Iris pigment epithelial cell (primary cell): ENCODE data around the gene C20orf204.

Source experiments
- DNase-seq: peaks from one replicate; pipeline ENCODE4 v3.0.0-alpha.2; 2011; ENCODE audit warnings: low read depth

C20orf204 gene

GRCh38 chr20:64056889-64057627 is 21.1 kb downstream of the C20orf204 start:
- no peak for DNase-seq

GRCh38 chr20:64057628-64058498 is 21.9 kb downstream of the C20orf204 start:
- DNase-seq, result peak; percentile 37

GRCh38 chr20:64058536-64058935 is 22.6 kb downstream of the C20orf204 start:
- peak; percentile 67 for DNase-seq

- no peak for DNase-seq
Measured at GRCh38 chr20:64062276-64062595, 26.3 kb downstream of the C20orf204 start.

- peak; percentile 98 for DNase-seq
Measured at GRCh38 chr20:64062596-64063388, 26.8 kb downstream of the C20orf204 start, which contains the start of gene TCEA2. TSS of gene TCEA2 (plus strand) at chr20:64063198. CDS start at chr20:64063313, 115 bp downstream.

- DNase-seq, result no peak
Measured at GRCh38 chr20:64063389-64064144, 27.6 kb downstream of the C20orf204 start.

GRCh38 chr20:64064145-64064698 is 28.2 kb downstream of the C20orf204 start:
- DNase-seq, result peak; percentile 49

GRCh38 chr20:64065062-64065973 is 29.3 kb downstream of the C20orf204 start:
- no peak for DNase-seq

- DNase-seq, result peak; percentile 83
Measured at GRCh38 chr20:64065974-64066343, 30.0 kb downstream of the C20orf204 start.

- no peak for DNase-seq
Measured at GRCh38 chr20:64067005-64067632, 31.1 kb downstream of the C20orf204 start.

GRCh38 chr20:64067733-64068307 is 31.8 kb downstream of the C20orf204 start:
- no peak for DNase-seq

GRCh38 chr20:64068386-64069208 is 32.6 kb downstream of the C20orf204 start:
- no peak for DNase-seq

- no peak for DNase-seq
Measured at GRCh38 chr20:64069209-64069613, 33.2 kb downstream of the C20orf204 start.

GRCh38 chr20:64069614-64070243 is 33.7 kb downstream of the C20orf204 start:
- DNase-seq, result no peak

GRCh38 chr20:64070244-64070993 is 34.4 kb downstream of the C20orf204 start:
- DNase-seq, result no peak

GRCh38 chr20:64071341-64072332 is 35.7 kb downstream of the C20orf204 start:
- no peak for DNase-seq
